ENCODE data around the gene COL4A4.

The COL4A4 gene

GRCh38 chr2:226978300-226978699 lies 185.7 kb downstream of the COL4A4 start:
- no peak for DNase-seq

- DNase-seq: peak; percentile 69
Observed at GRCh38 chr2:226977775-226978190, 186.2 kb downstream of the COL4A4 start.

- DNase-seq: peak; percentile 41
Observed at GRCh38 chr2:226973816-226974215, 190.2 kb downstream of the COL4A4 start.

GRCh38 chr2:226971770-226972169 lies 192.2 kb downstream of the COL4A4 start:
- DNase-seq: no peak

GRCh38 chr2:226971084-226971483 lies 192.9 kb downstream of the COL4A4 start:
- no peak for DNase-seq

- no peak for DNase-seq
Observed at GRCh38 chr2:226970362-226970761, 193.6 kb downstream of the COL4A4 start.

- no peak for DNase-seq
Observed at GRCh38 chr2:226969417-226970080, 194.5 kb downstream of the COL4A4 start.

GRCh38 chr2:226965376-226965775 lies 198.6 kb downstream of the COL4A4 start:
- no peak for DNase-seq

GRCh38 chr2:226963528-226963927 lies 200.5 kb downstream of the COL4A4 start:
- no peak for DNase-seq

GRCh38 chr2:226962176-226962773 lies 201.7 kb downstream of the COL4A4 start:
- no peak for DNase-seq

- no peak for DNase-seq
Observed at GRCh38 chr2:226959418-226959817, 204.6 kb downstream of the COL4A4 start.

- no peak for DNase-seq
Observed at GRCh38 chr2:226956659-226957058, 207.3 kb downstream of the COL4A4 start.

GRCh38 chr2:226953826-226954225 lies 210.2 kb downstream of the COL4A4 start:
- no peak for DNase-seq

GRCh38 chr2:226953206-226953605 lies 210.8 kb downstream of the COL4A4 start:
- no peak for DNase-seq

Data from hematopoietic multipotent progenitor cell treated with erythropoietin and hydrocortisone succinate and interleukin-3 and kit ligand, for 4 days (in vitro differentiated cells).